K562 (cell line): Measurements from ENCODE around the gene FSCN2. TPM values are rescaled to one million over a fixed set of nuclear protein-coding genes. Genes with fewer than 3 reads are reported as not detected.

Experiments
- BCL6 ChIP-seq: fragments of 250-450 bp; sonication (Bioruptor Pico); IDR thresholded peaks from 2 replicates; pipeline ENCODE4 v1.4.0; 2020
- CAMTA2 ChIP-seq: fragments of 250-450 bp; sonication (Bioruptor Pico); conservative IDR thresholded peaks from 2 replicates; pipeline ENCODE4 v1.5.1; 2022
- CBX2 ChIP-seq: fragments of 200-600 bp; sonication (generic); IDR thresholded peaks from one replicate; pipeline ENCODE4 v1.6.1; 2012; ENCODE audit warnings: mild to moderate bottlenecking, low read length, inconsistent platforms; ENCODE audit not compliant: insufficient read depth, poor library complexity, severe bottlenecking
- GABPB2 ChIP-seq: fragments of 250-450 bp; sonication (Bioruptor Pico); conservative IDR thresholded peaks from 2 replicates; pipeline ENCODE4 v1.5.1; 2021; ENCODE audit warnings: mild to moderate bottlenecking
- HMGN3 ChIP-seq: IDR thresholded peaks from 2 replicates; pipeline ENCODE4 v1.6.1; 2011; ENCODE audit warnings: borderline replicate concordance, low read depth, mild to moderate bottlenecking, mixed read lengths, low read length; ENCODE audit not compliant: insufficient read length; ENCODE audit errors: extremely low read depth
- LCOR ChIP-seq: sonication (generic); formaldehyde crosslinking; IDR thresholded peaks from 2 replicates; pipeline ENCODE4 v1.8.0; 2022; ENCODE audit warnings: mild to moderate bottlenecking, missing genetic modification reagents
- MEIS2 ChIP-seq: fragments of 450-650 bp; IDR thresholded peaks from 2 replicates; pipeline ENCODE4 v1.6.1; 2014; ENCODE audit warnings: mild to moderate bottlenecking; ENCODE audit not compliant: partially characterized antibody
- NFIX ChIP-seq: fragments of 250-450 bp; sonication (Bioruptor Pico); IDR thresholded peaks from 2 replicates; pipeline ENCODE4 v1.4.0; 2020; ENCODE audit warnings: low read depth, mild to moderate bottlenecking, moderate library complexity
- PHF8 ChIP-seq: fragments of 200-600 bp; sonication (generic); IDR thresholded peaks from 2 replicates; pipeline ENCODE4 v1.6.1; 2012; ENCODE audit warnings: mixed run types, mild to moderate bottlenecking, inconsistent platforms, low read length, moderate library complexity, borderline replicate concordance
- POLR2A ChIP-seq: fragments of 450-650 bp; conservative IDR thresholded peaks from 2 replicates; pipeline ENCODE4 v1.6.1; 2016
- POLR2B ChIP-seq: fragments of 450-650 bp; IDR thresholded peaks from 2 replicates; pipeline ENCODE4 v1.6.1; 2018; ENCODE audit warnings: low read depth; ENCODE audit not compliant: partially characterized antibody
- RB1 ChIP-seq: fragments of 450-650 bp; IDR thresholded peaks from 2 replicates; pipeline ENCODE4 v1.6.1; 2017; ENCODE audit warnings: low read depth, mild to moderate bottlenecking
- RFX1 ChIP-seq: fragments of 450-650 bp; IDR thresholded peaks from 2 replicates; pipeline ENCODE4 v1.6.1; 2016; ENCODE audit warnings: mild to moderate bottlenecking, moderate library complexity
- SAP30 ChIP-seq: fragments of 200-600 bp; sonication (generic); IDR thresholded peaks from 2 replicates; pipeline ENCODE4 v1.6.1; 2012; ENCODE audit warnings: borderline replicate concordance, low read depth, mild to moderate bottlenecking, moderate library complexity, low read length, control low read depth, inconsistent platforms; ENCODE audit not compliant: insufficient read depth, poor library complexity, severe bottlenecking
- SMAD2 ChIP-seq: fragments of 150-350 bp; IDR thresholded peaks from 2 replicates; pipeline ENCODE4 v1.6.1; 2014; ENCODE audit warnings: low read depth, mild to moderate bottlenecking, low read length
- ZBTB7A ChIP-seq: IDR thresholded peaks from 2 replicates; pipeline ENCODE4 v1.6.1; 2011; ENCODE audit warnings: low read depth, mild to moderate bottlenecking, low read length, moderate library complexity, borderline replicate concordance; ENCODE audit not compliant: control insufficient read depth
- ZNF354B ChIP-seq: fragments of 250-450 bp; sonication (Bioruptor Pico); IDR thresholded peaks from 2 replicates; pipeline ENCODE4 v1.4.0; 2020
- ZNF583 ChIP-seq: fragments of 250-450 bp; sonication (Bioruptor Pico); IDR thresholded peaks from 2 replicates; pipeline ENCODE4 v1.4.0; 2020
- ZNF766 ChIP-seq: fragments of 200-800 bp; sonication (Bioruptor generic); conservative IDR thresholded peaks from 2 replicates; pipeline ENCODE4 v1.6.1; 2016; ENCODE audit warnings: missing genetic modification characterization, missing compliant biosample characterization
- polyA plus RNA-seq, 8 experiments: library from polyadenylated mRNA; depleted of rRNA in 4 of 8; stranded (reverse) in 5 of 8; unstranded in 3 of 8; fragments of >200 nt; fragmentation: Nextera tagmentation in 2 of 8; fragmentation: Illumina TruSeq in 1 of 8; extraction: Ambion mirVana in 2 of 8; extraction: Trizol in 1 of 8; gene quantifications; 2 replicates each; pipeline versions ENCODE4 v1.2.1 to v1.2.3, GENCODE V29; 2011 to 2014; ENCODE audit warnings: inconsistent platforms in 1 of 8, missing spikeins in 1 of 8
- total RNA-seq, 7 experiments: library from RNA; depleted of rRNA in 6 of 7; stranded (reverse); fragments of >200 nt in 6 of 7; fragmentation: Illumina TruSeq in 2 of 7; extraction: Trizol in 2 of 7; gene quantifications; 2 replicates each; pipeline versions ENCODE4 v1.2.1 to v1.2.3, GENCODE V29; 2011 to 2021; ENCODE audit warnings: low replicate concordance in 1 of 7
- TF ChIP-seq, protein P1 (sequence below): fragments of 200-800 bp; sonication (Bioruptor generic); IDR thresholded peaks from 2 replicates; pipeline ENCODE4 v1.6.1; 2017; ENCODE audit warnings: missing genetic modification characterization, missing compliant biosample characterization
- TF ChIP-seq, protein P2 (sequence below), 2 experiments: fragments of 450-650 bp; conservative IDR thresholded peaks; 2 replicates each; pipeline ENCODE4 v1.6.1; 2017; ENCODE audit warnings: mild to moderate bottlenecking in 2 of 2, moderate library complexity in 2 of 2

Gene FSCN2
- total and polyA plus RNA-seq, 9 of the 15 experiments (the other 6 are each of a cell fraction or from before 2014, with no cell fraction given): 0.08 TPM; not detected in 8

DNA sequence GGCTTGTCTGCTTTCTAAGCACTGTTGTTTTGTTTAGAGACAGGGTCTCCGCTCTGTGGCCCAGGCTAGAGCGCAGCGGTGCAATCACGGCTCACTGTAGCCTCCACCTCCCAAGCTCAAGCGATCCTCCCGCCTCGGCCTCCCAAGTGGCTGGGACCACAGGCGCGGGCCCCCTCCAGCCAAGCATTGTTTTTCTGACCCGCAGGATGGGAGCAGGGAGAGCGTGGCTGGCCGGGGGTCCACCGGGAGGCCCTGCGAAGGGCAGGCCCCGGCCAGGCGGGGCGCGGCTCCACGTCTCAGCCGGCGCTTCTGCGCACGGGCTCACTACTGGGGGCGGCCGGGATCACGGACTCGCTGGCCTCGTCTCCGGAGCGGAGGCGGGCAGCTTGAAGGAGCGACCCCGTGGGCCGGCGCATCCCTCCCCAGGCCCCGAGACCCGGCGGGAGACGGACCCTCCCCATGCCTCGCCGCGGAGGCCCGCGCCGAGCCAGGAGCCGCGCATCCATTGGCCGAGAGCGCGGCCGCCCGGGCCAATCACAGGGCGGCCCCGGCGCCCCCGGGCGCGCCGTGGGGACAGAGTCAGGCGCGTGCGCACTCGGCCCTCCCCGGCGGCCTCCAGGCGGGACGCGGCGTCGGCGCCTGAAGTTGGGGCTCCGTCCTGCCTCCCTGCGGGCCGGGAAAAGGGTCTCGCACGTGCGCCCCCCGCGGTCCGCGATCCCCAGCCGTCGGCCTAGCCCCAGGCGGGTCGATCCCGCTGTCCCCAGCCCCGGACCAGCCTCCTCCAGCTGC, 40.5 kb upstream of the FSCN2 start (continued):
- TF ChIP-seq POLR2B (peak; percentile 75), RFX1 (no peak), ZBTB7A (peak; percentile 76; the same call in 1 of the 2 replicates), BCL6 (CRISPR knock-in tag) (no peak), HMGN3 (peak; percentile 37), RB1 (peak; percentile 81), SAP30 (peak; percentile 11), GABPB2 (CRISPR knock-in tag) (no peak), POLR2A (peak; percentile 86), SMAD2 (no peak), LCOR (peak; percentile 72; the same call in 1 of the 2 replicates), NFIX (no peak), ZNF583 (CRISPR knock-in tag) (peak; percentile 61; the same call in 1 of the 2 replicates), MEIS2 (peak; percentile 66), PHF8 (peak; percentile 92; the same call in 1 of the 2 replicates), ZNF354B (CRISPR knock-in tag) (no peak), CBX2 (no peak), CAMTA2 (no peak), ZNF766 (CRISPR knock-in tag) (no peak)
- TF ChIP-seq, protein P1, sequence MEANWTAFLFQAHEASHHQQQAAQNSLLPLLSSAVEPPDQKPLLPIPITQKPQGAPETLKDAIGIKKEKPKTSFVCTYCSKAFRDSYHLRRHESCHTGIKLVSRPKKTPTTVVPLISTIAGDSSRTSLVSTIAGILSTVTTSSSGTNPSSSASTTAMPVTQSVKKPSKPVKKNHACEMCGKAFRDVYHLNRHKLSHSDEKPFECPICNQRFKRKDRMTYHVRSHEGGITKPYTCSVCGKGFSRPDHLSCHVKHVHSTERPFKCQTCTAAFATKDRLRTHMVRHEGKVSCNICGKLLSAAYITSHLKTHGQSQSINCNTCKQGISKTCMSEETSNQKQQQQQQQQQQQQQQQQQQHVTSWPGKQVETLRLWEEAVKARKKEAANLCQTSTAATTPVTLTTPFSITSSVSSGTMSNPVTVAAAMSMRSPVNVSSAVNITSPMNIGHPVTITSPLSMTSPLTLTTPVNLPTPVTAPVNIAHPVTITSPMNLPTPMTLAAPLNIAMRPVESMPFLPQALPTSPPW: peak; percentile 81
- TF ChIP-seq, protein P2, sequence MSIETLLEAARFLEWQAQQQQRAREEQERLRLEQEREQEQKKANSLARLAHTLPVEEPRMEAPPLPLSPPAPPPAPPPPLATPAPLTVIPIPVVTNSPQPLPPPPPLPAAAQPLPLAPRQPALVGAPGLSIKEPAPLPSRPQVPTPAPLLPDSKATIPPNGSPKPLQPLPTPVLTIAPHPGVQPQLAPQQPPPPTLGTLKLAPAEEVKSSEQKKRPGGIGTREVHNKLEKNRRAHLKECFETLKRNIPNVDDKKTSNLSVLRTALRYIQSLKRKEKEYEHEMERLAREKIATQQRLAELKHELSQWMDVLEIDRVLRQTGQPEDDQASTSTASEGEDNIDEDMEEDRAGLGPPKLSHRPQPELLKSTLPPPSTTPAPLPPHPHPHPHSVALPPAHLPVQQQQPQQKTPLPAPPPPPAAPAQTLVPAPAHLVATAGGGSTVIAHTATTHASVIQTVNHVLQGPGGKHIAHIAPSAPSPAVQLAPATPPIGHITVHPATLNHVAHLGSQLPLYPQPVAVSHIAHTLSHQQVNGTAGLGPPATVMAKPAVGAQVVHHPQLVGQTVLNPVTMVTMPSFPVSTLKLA (conservative IDR thresholded peaks at IDR 0.05): peak; percentile 22 to 69; a peak in 2 of 4 replicates
